ENCODE results near the gene KMT2C.

DNA sequence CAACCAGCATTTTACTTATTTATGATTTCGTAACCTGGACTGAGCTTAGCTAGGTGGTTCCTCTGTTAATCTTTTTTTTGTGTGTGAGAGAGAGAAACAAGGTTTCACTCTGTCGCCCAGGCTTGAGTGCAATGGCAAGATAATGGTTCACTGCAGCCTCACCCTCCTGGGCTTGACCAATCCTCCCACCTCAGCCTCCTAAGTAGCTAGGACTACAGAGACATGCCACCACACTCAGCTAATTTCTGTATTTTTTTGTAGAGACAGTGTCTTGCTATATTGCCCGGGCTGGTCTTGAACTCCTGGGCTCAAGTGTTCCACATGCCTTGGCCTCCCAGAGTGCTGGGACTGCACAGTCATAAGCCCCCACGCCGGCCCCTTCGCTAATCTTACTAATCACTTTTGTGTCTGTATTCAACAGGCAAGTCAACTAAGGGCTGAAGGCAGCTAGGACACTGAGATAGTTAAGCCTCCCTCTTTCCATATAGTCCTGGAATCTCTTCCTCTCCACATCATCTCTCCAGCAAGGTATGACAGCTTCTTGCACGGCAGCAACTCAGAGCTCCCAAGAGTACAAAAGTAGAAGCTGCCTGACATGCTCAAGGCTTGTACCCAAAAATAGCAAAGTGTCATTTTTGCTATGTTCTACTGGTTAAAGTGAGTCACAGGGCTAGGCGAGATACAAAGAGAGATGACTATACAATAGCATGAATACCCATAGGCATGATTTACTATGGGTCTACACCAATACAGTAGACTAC, 11.3 kb downstream of the KMT2C start:
- TF ChIP-seq, protein P1, sequence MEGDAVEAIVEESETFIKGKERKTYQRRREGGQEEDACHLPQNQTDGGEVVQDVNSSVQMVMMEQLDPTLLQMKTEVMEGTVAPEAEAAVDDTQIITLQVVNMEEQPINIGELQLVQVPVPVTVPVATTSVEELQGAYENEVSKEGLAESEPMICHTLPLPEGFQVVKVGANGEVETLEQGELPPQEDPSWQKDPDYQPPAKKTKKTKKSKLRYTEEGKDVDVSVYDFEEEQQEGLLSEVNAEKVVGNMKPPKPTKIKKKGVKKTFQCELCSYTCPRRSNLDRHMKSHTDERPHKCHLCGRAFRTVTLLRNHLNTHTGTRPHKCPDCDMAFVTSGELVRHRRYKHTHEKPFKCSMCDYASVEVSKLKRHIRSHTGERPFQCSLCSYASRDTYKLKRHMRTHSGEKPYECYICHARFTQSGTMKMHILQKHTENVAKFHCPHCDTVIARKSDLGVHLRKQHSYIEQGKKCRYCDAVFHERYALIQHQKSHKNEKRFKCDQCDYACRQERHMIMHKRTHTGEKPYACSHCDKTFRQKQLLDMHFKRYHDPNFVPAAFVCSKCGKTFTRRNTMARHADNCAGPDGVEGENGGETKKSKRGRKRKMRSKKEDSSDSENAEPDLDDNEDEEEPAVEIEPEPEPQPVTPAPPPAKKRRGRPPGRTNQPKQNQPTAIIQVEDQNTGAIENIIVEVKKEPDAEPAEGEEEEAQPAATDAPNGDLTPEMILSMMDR (conservative IDR thresholded peaks at IDR 0.05; ENCODE audit: low read length) = no peak
- TF ChIP-seq EZH2phosphoT487 (IDR thresholded peaks at IDR 0.05; ENCODE audit: borderline replicate concordance) = no peak

Data from Loucy (cell line).